Ishikawa (cell line): ENCODE measurements around the gene SWT1.

ENCODE experiments used
- CEBPB ChIP-seq: IDR thresholded peaks from 2 replicates; pipeline ENCODE4 v1.6.1; 2012
- CREB1 ChIP-seq: IDR thresholded peaks from 2 replicates; pipeline ENCODE4 v1.6.1; 2012; ENCODE audit warnings: low read depth
- EP300 ChIP-seq: IDR thresholded peaks from 2 replicates; pipeline ENCODE4 v1.6.1; 2012; ENCODE audit warnings: borderline replicate concordance
- FOXM1 ChIP-seq: IDR thresholded peaks from 2 replicates; pipeline ENCODE4 v1.6.1; 2012; ENCODE audit warnings: low read depth, borderline replicate concordance
- MAX ChIP-seq: IDR thresholded peaks from 2 replicates; pipeline ENCODE4 v1.6.1; 2012
- NFIC ChIP-seq: IDR thresholded peaks from 2 replicates; pipeline ENCODE4 v1.6.1; 2012
- RAD21 ChIP-seq: IDR thresholded peaks from 2 replicates; pipeline ENCODE4 v1.6.1; 2012; ENCODE audit warnings: low read depth
- TAF1 ChIP-seq: IDR thresholded peaks from 2 replicates; pipeline ENCODE4 v1.6.1; 2012; ENCODE audit warnings: low read depth, mild to moderate bottlenecking
- TCF12 ChIP-seq: IDR thresholded peaks from 2 replicates; pipeline ENCODE4 v1.6.1; 2012; ENCODE audit warnings: low read depth
- TEAD4 ChIP-seq: IDR thresholded peaks from 2 replicates; pipeline ENCODE4 v1.6.1; 2012
- USF1 ChIP-seq: IDR thresholded peaks from 2 replicates; pipeline ENCODE4 v1.6.1; 2012
- YY1 ChIP-seq: IDR thresholded peaks from 2 replicates; pipeline ENCODE4 v1.6.1; 2012; ENCODE audit warnings: low read depth
- ZBTB7A ChIP-seq: IDR thresholded peaks from 2 replicates; pipeline ENCODE4 v1.6.1; 2012; ENCODE audit warnings: low read depth
- TF ChIP-seq, protein P1 (sequence below): IDR thresholded peaks from 2 replicates; pipeline ENCODE4 v1.6.1; 2012; ENCODE audit warnings: low read depth, mild to moderate bottlenecking

- TF ChIP-seq, protein P1, sequence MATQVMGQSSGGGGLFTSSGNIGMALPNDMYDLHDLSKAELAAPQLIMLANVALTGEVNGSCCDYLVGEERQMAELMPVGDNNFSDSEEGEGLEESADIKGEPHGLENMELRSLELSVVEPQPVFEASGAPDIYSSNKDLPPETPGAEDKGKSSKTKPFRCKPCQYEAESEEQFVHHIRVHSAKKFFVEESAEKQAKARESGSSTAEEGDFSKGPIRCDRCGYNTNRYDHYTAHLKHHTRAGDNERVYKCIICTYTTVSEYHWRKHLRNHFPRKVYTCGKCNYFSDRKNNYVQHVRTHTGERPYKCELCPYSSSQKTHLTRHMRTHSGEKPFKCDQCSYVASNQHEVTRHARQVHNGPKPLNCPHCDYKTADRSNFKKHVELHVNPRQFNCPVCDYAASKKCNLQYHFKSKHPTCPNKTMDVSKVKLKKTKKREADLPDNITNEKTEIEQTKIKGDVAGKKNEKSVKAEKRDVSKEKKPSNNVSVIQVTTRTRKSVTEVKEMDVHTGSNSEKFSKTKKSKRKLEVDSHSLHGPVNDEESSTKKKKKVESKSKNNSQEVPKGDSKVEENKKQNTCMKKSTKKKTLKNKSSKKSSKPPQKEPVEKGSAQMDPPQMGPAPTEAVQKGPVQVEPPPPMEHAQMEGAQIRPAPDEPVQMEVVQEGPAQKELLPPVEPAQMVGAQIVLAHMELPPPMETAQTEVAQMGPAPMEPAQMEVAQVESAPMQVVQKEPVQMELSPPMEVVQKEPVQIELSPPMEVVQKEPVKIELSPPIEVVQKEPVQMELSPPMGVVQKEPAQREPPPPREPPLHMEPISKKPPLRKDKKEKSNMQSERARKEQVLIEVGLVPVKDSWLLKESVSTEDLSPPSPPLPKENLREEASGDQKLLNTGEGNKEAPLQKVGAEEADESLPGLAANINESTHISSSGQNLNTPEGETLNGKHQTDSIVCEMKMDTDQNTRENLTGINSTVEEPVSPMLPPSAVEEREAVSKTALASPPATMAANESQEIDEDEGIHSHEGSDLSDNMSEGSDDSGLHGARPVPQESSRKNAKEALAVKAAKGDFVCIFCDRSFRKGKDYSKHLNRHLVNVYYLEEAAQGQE: no peak
- no peak for TF ChIP-seq YY1
- TF ChIP-seq MAX: no peak
- TF ChIP-seq TCF12: no peak
- no peak for TF ChIP-seq RAD21
- no peak for TF ChIP-seq CEBPB
- TF ChIP-seq TAF1: no peak
- no peak for TF ChIP-seq USF1
- TF ChIP-seq ZBTB7A: no peak
- TF ChIP-seq CREB1: no peak
- TF ChIP-seq TEAD4: no peak
- TF ChIP-seq EP300: no peak
- no peak for TF ChIP-seq NFIC
- TF ChIP-seq FOXM1: no peak
Observed at GRCh38 chr1:185166106-185166505, 9.1 kb downstream of the SWT1 start.
